Measurements from ENCODE around the gene RRAGD. TPM values are rescaled to one million over a fixed set of nuclear protein-coding genes. Genes with fewer than 3 reads are reported as not detected.

Gene RRAGD
- total RNA-seq, 1 donor from 2014 or later = 35.4 TPM

GRCh38 chr6:89328976-89329375, 83.1 kb downstream of the RRAGD start:
- no peak for DNase-seq (ENCODE audit: low read depth)
- TF ChIP-seq, protein P1, sequence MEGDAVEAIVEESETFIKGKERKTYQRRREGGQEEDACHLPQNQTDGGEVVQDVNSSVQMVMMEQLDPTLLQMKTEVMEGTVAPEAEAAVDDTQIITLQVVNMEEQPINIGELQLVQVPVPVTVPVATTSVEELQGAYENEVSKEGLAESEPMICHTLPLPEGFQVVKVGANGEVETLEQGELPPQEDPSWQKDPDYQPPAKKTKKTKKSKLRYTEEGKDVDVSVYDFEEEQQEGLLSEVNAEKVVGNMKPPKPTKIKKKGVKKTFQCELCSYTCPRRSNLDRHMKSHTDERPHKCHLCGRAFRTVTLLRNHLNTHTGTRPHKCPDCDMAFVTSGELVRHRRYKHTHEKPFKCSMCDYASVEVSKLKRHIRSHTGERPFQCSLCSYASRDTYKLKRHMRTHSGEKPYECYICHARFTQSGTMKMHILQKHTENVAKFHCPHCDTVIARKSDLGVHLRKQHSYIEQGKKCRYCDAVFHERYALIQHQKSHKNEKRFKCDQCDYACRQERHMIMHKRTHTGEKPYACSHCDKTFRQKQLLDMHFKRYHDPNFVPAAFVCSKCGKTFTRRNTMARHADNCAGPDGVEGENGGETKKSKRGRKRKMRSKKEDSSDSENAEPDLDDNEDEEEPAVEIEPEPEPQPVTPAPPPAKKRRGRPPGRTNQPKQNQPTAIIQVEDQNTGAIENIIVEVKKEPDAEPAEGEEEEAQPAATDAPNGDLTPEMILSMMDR (IDR thresholded peaks at IDR 0.05; ENCODE audit: insufficient read depth, low read length, poor library complexity, severe bottlenecking) = no peak
- H3K4me3 ChIP-seq (ENCODE audit: low read depth, low read length) = no peak overlapping the region
- no peaks in the 10 kb centered on the region for H3K27me3 ChIP-seq (ENCODE audit: control insufficient read depth, insufficient read depth, low read length)
- no peaks in the 10 kb centered on the region for H3K36me3 ChIP-seq (ENCODE audit: control insufficient read depth, insufficient read depth, low read length)

GRCh38 chr6:89324304-89324703, 87.8 kb downstream of the RRAGD start:
- Histone ChIP-seq H3K27me3 (ENCODE audit: control insufficient read depth, insufficient read depth, low read length) (no peaks in the 10 kb centered on the region), H3K4me3 (ENCODE audit: low read depth, low read length) (no peak overlapping the region), H3K36me3 (ENCODE audit: control insufficient read depth, insufficient read depth, low read length) (no peaks in the 10 kb centered on the region)
- DNase-seq (ENCODE audit: low read depth) = no peak
- TF ChIP-seq, protein P1 (IDR thresholded peaks at IDR 0.05; ENCODE audit: insufficient read depth, low read length, poor library complexity, severe bottlenecking) = no peak

DNA sequence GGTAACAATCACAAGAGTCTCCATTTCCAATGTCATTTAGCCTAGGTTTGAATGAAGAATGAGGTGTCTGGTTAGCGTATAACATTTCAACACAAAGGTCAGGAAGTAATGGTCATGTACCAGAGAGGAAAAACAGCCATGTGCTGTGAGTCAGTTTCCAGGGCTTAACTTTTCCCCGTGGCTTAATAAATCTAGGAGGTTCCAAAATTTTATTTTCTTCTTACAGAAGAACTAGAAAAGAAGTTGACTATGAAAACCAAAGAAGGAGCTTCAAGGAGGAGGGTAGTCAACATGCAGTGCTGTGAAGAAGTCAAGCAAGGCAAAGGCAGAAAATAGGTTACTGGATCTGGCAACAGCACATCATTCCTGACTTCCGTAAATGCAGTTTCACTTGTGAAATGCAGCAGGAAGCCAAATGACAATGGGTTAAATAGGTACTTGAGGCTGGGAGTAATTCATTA, 88.5 kb downstream of the RRAGD start:
- DNase-seq (ENCODE audit: low read depth) = no peak
- no peaks in the 10 kb centered on the region for H3K36me3 ChIP-seq (ENCODE audit: control insufficient read depth, insufficient read depth, low read length)
- TF ChIP-seq, protein P1 (IDR thresholded peaks at IDR 0.05; ENCODE audit: insufficient read depth, low read length, poor library complexity, severe bottlenecking) = no peak

GRCh38 chr6:89321131-89321970, 90.7 kb downstream of the RRAGD start:
- Histone ChIP-seq H3K36me3 (ENCODE audit: control insufficient read depth, insufficient read depth, low read length) (no peaks in the 10 kb centered on the region), H3K27me3 (ENCODE audit: control insufficient read depth, insufficient read depth, low read length) (no peaks in the 10 kb centered on the region), H3K4me3 (ENCODE audit: low read depth, low read length) (no peak overlapping the region)
- TF ChIP-seq, protein P1 (IDR thresholded peaks at IDR 0.05; ENCODE audit: insufficient read depth, low read length, poor library complexity, severe bottlenecking) = no peak
- DNase-seq (ENCODE audit: low read depth) = no peak

More for the DNA sequence above, 88.5 kb downstream of the RRAGD start:
- Histone ChIP-seq H3K4me3 (ENCODE audit: low read depth, low read length) (no peak overlapping the region), H3K27me3 (ENCODE audit: control insufficient read depth, insufficient read depth, low read length) (no peaks in the 10 kb centered on the region)

GRCh38 chr6:89320012-89320559, 92.0 kb downstream of the RRAGD start:
- DNase-seq (ENCODE audit: low read depth) = no peak
- no peaks in the 10 kb centered on the region for H3K36me3 ChIP-seq (ENCODE audit: control insufficient read depth, insufficient read depth, low read length)
- H3K27me3 ChIP-seq (ENCODE audit: control insufficient read depth, insufficient read depth, low read length) = no peaks in the 10 kb centered on the region
- TF ChIP-seq, protein P1 (IDR thresholded peaks at IDR 0.05; ENCODE audit: insufficient read depth, low read length, poor library complexity, severe bottlenecking) = no peak
- H3K4me3 ChIP-seq (ENCODE audit: low read depth, low read length) = no peak overlapping the region
